ENCODE results near the gene TSPAN9.
"Not testable (repeated sequence)": the region's sequence is repeated elsewhere in the genome, so short reads cannot be mapped to it uniquely, and the experiment has no call there.

The TSPAN9 gene

GRCh38 chr12:3044141-3044630, 33.0 kb upstream of the TSPAN9 start:
- DNase-seq, result no peak

DNA sequence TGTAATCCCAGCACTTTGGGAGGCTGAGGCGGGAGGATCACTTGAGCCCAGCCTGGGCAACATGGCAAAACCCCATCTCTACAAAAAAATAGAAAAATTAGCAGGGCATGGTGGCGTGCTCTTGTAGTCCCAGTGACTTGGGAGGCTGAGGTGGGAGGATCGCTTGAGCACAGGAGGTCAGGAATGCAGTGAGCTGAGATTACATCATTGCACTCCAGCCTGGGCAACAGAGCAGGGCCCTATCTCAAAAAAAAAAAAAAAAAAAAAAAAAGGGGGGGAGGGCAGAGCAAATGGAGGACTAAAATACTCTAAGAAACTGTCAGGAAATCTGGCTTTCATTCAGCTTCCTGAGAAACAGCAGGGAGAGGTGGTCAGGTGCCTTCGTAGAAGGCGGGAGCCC, 31.7 kb upstream of the TSPAN9 start:
- DNase-seq, result no peak

GRCh38 chr12:3045989-3046388, 31.2 kb upstream of the TSPAN9 start:
- no peak for DNase-seq

GRCh38 chr12:3046441-3047200, 30.6 kb upstream of the TSPAN9 start:
- DNase-seq, result no peak

GRCh38 chr12:3047961-3048360, 29.2 kb upstream of the TSPAN9 start:
- no peak for DNase-seq

- DNase-seq, result no peak
Measured at GRCh38 chr12:3048540-3048939, 28.6 kb upstream of the TSPAN9 start.

GRCh38 chr12:3049176-3049575, 28.0 kb upstream of the TSPAN9 start:
- no peak for DNase-seq

DNA sequence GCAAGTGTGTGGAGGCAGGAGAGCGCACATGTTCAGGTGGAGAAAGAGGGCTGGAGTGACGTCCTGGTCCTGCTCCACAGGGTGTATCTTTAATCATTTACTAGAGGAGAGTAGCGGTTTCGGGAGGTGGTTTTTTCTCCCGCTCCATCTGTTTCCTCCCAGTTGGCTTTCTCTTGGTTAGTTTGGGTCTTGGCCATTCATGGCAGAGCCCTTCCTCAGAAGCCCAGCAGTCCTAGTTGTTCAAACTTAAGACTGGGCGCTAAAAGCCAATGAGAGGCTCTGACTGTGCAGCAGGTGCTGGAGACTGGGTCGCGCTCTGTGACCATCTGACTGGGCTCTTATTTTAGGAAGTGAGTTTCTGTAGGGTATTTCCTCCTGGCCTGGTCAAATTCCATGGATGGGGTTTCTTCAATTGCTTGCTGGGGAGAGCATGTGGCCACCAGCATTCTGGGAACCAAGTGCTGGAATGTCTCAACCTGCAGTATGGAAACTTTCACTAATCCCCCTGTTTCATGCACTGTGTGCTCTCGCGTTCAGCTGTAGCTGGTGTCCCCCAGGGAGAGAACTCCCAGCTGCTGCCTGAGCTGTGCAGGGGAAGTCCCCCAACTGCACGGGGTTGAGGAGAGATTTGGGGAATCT, 27.4 kb upstream of the TSPAN9 start:
- DNase-seq, result no peak

- DNase-seq, result no peak
Measured at GRCh38 chr12:3054374-3054773, 22.8 kb upstream of the TSPAN9 start.

DNA sequence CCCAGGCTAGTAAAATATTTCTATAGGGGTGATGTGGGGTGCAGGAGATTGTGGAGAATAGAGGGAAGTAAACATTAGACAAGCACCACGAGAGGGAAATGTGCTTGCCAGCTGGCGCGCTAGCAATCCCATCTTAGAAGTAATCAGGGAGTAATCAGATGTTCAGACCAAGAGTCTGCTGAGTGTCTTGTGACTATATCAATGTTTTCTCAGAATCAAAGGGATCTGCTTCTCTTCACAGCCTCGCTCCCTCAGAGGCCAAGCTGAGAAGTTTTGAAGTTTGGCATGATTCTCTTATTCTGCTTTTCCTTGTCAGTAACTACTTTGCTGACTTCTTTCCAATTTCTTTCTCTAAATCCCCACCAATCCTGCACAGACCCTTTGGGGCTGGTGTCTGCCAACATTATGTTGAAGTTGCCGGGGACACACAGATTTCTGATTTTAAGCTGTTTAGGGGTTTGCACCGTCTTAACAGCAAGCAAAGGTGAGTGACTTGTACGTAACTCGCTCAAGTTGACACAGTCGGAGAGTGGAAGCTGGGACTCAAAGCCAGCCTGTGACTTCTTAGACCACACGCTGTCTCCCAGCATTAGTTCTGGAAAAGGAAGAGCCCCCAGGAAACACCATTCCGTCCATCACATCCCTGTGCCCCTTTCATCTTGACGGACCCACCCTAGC, 22.0 kb upstream of the TSPAN9 start:
- DNase-seq, result no peak

DNA sequence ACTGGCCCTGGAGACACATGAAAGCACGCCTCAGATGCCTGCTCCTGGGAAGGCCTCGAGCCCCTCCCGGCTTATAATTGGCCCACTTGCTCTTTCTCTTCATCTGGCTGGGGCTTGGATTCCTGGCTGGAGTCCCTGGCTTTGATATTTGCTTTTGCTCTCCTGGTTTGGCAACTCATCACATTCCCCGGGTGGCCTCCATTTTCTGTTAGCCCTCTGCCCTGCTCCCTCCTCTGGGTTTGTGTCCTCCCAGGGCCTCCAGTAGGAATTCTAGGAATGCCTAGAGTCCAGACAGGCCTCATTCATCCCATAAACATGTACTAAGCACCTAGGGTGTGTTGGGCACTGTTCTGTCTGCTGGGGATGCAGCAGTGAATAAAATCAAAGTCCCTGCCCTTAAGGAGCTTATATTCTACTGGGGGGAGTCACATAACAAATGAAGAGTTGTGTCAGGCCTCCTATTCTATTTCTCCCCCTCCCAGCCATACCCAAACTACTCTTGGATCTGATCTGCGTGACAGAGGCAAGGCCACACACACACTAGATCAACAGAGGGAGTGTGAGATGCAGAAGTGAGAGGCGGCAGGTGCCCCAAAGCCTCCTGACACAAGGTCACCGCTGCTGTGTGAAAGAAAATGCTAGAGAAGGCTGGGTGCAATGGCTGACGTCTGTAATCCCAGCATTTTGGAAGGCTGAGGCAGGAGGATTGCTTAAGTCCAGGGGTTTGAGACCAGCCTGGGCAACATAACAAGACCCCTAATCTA, 21.3 kb upstream of the TSPAN9 start:
- no peak for DNase-seq

DNA sequence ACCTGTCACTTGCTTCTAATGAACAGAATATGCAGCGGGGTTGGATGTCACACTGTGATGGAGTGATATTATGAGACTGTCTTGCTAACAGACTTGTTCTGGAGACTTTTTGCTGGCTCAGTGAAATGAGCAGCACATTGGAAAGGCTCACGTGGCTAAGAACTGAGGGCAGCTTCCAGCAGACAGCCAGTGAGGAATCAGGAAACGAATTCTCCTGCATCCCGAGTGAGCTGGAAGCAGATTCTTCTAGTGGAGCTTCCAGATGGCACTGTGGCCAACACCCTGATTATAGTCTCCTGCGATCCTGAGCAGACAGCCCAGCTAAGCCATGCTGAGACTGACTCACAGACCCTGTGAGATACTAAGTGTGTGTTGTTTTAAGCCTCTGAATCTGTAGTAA, 16.1 kb upstream of the TSPAN9 start:
- no peak for DNase-seq

- DNase-seq, result no peak
Measured at GRCh38 chr12:3061501-3062215, 15.5 kb upstream of the TSPAN9 start.

- no peak for DNase-seq
Measured at GRCh38 chr12:3065300-3065699, 11.9 kb upstream of the TSPAN9 start.

DNA sequence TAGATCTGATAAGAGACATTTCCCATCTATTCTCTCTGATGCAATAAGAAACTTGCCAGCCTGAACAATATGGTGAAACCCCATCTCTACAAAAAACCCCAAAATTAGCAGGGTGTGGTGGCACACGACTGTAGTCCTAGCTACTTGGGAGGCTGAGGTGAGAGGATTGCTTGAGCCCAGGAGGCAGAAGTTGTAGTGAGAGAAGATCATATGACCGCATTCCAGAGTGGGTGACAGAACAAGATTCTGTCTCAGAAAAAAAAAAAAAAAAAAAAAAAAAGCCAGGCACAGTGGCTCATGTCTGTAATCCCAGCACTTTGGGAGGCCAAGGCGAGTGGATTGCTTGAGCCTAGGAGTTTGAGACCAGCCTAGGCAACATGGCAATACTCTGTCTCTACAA, 11.3 kb upstream of the TSPAN9 start:
- DNase-seq, result not testable (repeated sequence)

GRCh38 chr12:3069714-3070113, 7.5 kb upstream of the TSPAN9 start:
- no peak for DNase-seq

DNA sequence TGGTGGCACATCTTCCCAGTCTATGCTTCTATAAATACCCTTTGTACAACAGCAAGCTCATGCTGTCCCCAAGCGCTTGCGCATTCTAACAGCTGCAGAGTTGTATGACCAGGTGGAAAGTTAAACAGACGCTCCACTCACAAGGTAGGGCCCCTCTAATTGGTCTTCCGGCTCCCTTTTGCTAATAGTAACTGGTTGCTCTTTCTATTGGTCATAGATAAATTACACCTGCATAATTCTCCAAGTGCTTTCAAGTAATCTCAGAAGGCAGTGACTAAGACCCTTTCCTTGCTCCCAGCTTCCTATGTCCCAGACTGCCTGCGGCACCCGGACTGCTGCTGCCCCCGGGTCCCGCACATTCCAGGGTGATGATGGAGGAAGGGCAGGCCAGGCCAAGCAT, 6.1 kb upstream of the TSPAN9 start:
- DNase-seq, result no peak

GRCh38 chr12:3071710-3072109, 5.5 kb upstream of the TSPAN9 start:
- no peak for DNase-seq

DNA sequence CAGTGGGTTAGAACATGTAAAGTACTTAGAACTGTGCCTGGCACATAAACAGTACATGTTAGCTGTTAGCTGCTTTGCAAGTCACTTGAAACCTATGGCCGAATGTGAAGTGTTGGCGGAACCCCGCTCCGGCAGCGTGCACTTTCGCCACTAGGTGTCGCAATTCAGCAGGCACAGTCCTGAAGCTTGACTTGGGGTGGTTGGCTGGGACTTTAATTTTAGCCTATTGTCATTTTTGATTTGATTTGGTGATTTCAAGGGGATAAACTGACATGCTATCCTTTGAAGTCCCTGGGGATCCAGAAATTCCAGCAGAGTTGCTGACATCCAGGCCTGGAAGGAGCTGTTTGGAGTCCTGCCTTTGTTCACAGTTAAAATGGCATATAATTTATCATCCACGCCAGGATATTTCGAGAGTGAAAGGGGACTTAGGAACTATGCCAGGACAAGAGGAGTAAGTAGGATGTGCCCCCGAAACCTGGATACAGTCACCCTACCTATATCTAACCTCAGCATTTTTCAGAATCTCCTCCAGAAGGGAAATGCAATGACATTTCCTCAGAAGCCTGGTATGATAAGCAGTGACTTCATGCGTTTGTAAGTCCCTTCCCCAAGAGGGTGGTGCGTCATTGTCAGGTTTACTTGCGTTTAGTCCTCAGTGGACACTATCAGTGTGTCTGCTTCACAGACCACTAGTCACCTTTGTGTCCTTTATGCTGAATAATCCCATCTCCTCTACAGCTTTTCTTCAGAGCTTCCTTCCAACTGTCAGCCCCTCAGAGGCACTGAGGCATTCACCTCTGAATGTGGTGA, 3.5 kb upstream of the TSPAN9 start:
- peak; percentile 78 to 86 for DNase-seq

DNA sequence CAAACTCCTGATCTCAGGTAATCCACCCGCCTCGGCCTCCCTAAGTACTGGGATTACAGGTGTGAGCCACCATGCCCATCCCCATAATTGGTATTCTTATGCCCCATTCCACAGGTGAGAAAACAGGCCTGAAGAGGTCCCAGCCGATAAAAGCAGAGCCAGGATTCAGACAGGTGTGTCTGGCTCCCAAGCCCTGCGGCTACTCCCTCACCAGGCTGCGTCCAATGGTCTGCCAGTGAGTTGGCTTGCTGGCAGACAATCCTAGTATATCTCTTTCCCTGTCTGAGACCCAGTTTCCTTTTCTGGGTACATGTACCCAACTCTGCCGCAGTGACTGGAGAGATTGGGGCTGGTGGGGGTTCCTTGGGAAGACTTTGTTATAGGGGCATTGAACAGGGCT, 1.9 kb upstream of the TSPAN9 start:
- DNase-seq, result no peak

- DNase-seq, result peak in 1 of 2 donors; percentile 11
Measured at GRCh38 chr12:3077572-3078081, 448 bp downstream of the TSPAN9 start.

Measured in CD4-positive, alpha-beta T cell treated with Interferon alpha-2 for 1 hour (primary cell).